G401 (cell line): ENCODE measurements around the gene HMGXB4. TPM values are rescaled to one million over a fixed set of nuclear protein-coding genes. Genes with fewer than 3 reads are reported as not detected.
"Not testable (repeated sequence)": the region's sequence is repeated elsewhere in the genome, so short reads cannot be mapped to it uniquely, and the experiment has no call there.

Experiments used
- DNase-seq: peaks from one replicate; pipeline ENCODE4 v3.0.0-alpha.2; 2015; ENCODE audit warnings: low spot score
- in situ Hi-C: cut with HindIII; loops from 2 replicates; pipeline ENCODE4 v1.10.0; 2016; ENCODE audit warnings: low sequenced_read_pairs, mixed read lengths
- total RNA-seq: library from RNA; depleted of rRNA; stranded (reverse); fragments of >200 nt; shearing (Covaris generic); gene quantifications from 2 replicates; pipeline ENCODE4 v1.2.3, GENCODE V29; 2014

Gene HMGXB4
- total RNA-seq, 1 experiment from 2014 or later: 30.2 TPM

DNA sequence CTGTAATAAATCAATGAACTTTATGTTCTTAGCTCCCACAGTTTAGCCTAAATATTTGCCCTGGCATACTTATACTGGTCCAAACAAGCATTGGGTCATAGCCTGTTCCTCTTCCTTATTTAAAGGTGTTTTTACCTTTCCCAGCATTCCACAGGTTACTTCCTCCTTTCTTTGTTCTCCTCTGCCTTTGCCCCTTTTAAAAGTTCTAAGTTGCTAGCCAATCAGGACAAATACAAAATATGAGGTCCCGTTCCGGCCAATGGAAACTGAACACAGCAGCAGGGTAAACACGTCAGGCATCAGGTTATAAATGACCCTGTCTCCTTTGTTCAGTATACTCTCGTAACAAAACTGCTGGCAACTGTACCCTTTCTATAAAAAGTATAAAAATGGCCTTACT is 12.8 kb upstream of the HMGXB4 start:
- in situ Hi-C loops, DNase-seq: not testable (repeated sequence)

- in situ Hi-C loops: no loop called here
These were observed 7.1 kb upstream of the HMGXB4 start for GRCh38 chr22:35250156-35250555.

DNA sequence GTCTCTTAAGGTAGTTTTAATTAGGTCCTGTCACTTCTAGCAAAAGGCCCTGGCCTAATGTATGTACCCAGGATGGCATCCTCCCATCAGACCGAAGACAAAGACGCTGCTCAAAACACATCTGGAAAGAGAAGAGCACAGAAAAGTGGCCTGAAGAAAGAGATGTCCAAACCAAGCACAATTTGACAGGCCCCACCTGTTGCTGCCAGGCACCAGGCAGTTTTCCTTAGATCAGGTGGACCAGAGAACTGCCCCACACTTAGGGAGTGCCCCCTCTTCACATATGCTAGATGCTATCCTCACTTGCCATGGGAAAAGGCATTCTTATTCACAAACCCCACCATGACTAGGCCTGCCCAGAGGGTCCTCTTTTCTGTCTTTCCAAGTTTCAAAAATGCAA is 3.3 kb upstream of the HMGXB4 start:
- in situ Hi-C loops: no loop called here
- no peak for DNase-seq

More at GRCh38 chr22:35250156-35250555, 7.1 kb upstream of the HMGXB4 start:
- DNase-seq: no peak

GRCh38 chr22:35257002-35257320 is 332 bp upstream of the HMGXB4 start:
- DNase-seq: no peak

GRCh38 chr22:35258191-35258988 is 1.1 kb downstream of the HMGXB4 start:
- in situ Hi-C loops: no loop called here
- peak; percentile 33 for DNase-seq

More at GRCh38 chr22:35257002-35257320, 332 bp upstream of the HMGXB4 start:
- in situ Hi-C loops: no loop called here

DNA sequence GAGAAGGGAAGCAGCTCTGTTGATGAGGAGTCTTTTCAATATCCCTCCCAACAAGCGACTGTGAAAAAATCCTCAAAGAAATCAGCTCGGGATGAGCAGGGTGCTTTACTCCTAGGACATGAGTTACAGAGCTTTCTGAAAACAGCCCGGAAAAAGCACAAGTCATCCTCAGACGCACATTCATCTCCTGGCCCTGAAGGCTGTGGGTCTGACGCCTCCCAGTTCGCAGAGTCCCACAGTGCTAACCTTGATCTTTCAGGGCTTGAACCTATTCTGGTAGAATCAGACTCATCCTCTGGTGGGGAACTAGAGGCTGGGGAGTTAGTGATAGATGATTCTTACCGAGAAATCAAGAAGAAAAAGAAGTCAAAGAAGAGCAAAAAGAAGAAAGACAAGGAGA is 7.7 kb downstream of the HMGXB4 start:
- in situ Hi-C loops: no loop called here
- no peak for DNase-seq

- DNase-seq: no peak
- in situ Hi-C loops: no loop called here
These were observed 9.0 kb downstream of the HMGXB4 start for GRCh38 chr22:35266277-35266676.

DNA sequence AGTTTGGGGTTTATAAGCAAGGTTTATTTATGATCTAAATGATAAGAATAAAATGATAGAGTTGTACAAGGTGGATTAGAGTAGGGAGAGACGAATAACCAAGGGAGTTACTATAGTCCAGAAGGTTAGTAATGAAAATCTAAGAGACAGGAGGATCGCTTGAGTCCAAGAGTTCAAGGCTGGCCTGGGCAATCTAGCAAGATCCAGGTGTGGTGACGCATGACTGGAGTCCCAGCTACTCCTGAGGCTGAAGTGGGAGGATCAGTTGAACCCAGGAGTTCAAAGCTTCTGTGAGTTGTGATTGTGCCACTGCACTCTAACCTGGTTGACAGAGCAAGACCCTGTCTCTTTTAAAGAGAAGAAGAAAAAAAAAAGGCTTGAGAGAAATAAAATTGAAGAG is 12.3 kb downstream of the HMGXB4 start:
- in situ Hi-C loops: no loop called here
- no peak for DNase-seq

DNA sequence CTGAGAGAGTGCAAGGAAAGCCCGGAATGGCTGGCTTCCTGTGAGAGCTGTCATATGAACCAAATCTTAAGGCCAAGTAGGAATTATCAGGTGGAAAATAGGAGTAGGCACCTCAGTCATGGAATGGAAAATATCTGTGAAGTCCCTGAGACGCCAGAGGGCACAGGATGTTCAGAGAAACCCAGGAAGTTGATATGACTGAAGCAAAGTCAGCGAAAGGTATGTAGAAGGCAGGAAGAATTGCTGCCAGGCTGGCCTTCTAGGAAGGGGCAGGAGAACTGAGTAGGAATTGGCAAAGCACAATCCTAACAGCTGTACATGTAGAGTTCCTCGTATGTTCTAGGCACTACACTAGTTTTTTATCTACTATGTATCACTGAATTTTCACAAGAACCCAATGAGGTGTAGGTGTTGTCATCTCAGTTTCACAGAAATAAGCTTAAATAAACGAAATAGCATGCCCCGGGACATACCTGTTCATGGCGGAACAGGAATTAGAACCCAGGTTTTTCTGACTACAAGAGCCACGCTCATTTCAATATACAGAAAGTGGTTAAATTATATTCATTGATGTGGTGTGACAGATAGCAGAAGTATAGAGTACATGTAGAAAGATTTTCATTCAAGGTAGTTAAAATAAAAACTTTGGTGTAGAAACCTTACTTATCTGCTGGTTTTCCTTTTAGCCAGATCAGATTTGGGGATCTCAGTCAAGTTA is 17.0 kb downstream of the HMGXB4 start:
- in situ Hi-C loops: no loop called here

DNA sequence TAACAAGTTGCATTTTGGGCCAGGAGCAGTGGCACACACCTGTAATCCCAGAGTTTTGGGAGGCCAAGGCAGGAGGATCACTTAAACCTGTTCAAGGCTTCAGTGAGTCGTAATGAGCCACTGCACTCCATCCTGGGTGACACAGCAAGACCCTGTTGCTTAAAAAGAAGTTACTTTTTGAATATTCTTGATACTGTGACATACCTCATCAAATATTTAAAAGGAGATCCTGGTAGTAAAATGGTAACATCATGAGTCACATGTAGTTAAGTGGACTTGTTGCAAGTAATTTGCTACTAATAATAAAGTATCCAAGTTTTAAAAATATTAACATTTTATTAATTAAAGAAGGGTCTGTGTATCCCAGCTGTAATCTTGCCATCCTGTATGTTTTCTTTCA is 18.3 kb downstream of the HMGXB4 start:
- in situ Hi-C loops: no loop called here

More for the DNA sequence above, 17.0 kb downstream of the HMGXB4 start:
- DNase-seq: no peak

GRCh38 chr22:35276019-35276418 is 18.7 kb downstream of the HMGXB4 start:
- in situ Hi-C loops: no loop called here
- no peak for DNase-seq

More for the DNA sequence above, 18.3 kb downstream of the HMGXB4 start:
- DNase-seq: no peak

DNA sequence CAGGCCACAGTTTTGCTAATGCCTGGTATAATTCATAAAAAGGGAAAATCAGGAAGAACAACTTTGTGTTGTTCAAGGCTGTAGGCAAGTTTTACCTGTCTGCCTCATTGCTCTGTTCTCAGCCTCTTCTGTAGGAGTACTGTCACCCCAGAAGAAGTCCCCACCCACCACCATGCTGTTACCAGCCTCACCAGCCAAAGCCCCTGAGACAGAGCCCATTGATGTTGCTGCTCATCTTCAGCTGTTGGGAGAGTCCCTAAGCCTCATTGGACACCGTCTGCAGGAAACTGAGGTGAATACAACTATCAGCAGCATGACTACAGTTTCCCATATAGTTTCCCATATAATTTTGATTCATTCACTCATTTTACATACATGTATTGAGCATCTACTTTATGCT is 30.8 kb downstream of the HMGXB4 start:
- in situ Hi-C loops: no loop called here
- no peak for DNase-seq

DNA sequence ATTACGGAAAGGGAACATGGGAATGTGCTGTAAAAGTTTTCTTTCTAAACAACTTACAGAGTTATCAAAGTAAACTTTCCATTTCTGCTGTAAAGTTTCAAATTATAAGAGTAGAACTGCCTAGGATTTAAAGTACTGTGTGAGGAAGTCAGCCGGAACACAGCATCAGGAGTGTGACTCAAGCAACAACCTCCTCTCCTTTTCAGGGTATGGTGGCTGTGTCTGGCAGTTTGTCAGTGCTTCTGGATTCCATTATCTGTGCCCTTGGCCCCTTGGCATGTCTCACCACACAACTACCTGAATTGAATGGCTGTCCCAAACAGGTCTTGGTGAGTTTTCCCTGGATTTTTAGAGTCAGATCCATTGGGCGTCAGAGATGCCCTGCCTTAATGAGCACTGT is 35.5 kb downstream of the HMGXB4 start:
- in situ Hi-C loops: no loop called here
- no peak for DNase-seq

DNA sequence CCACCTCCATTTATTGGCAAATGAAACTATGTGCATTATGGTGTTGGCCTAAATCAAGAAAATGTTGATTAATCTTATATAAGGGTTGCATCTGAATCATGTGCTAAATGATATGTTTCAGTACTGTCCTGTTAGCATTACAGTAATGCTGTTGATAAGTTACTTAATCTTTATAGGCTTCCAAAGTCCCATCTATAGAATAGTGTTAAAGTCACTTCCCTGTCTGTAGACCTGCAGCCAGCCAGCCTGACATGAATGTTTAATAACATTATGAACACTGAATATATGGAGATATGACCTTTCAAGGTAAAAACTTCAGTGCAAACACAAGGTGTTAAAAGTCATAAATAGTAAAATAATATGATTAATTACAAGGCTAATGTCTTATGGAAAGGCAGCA is 38.8 kb downstream of the HMGXB4 start:
- in situ Hi-C loops: no loop called here
- DNase-seq: no peak

- in situ Hi-C loops: no loop called here
These were observed 42.0 kb downstream of the HMGXB4 start for GRCh38 chr22:35299217-35299672.

GRCh38 chr22:35299673-35300499 is 42.6 kb downstream of the HMGXB4 start, which contains the start of gene TOM1:
TSS of gene TOM1 (plus strand) at chr22:35299894. CDS start at chr22:35299929, 35 bp downstream.
- DNase-seq: peak; percentile 99
- in situ Hi-C loops: no loop called here

More at GRCh38 chr22:35299217-35299672, 42.0 kb downstream of the HMGXB4 start:
- no peak for DNase-seq

GRCh38 chr22:35301372-35301874 is 44.1 kb downstream of the HMGXB4 start:
- DNase-seq: no peak

DNA sequence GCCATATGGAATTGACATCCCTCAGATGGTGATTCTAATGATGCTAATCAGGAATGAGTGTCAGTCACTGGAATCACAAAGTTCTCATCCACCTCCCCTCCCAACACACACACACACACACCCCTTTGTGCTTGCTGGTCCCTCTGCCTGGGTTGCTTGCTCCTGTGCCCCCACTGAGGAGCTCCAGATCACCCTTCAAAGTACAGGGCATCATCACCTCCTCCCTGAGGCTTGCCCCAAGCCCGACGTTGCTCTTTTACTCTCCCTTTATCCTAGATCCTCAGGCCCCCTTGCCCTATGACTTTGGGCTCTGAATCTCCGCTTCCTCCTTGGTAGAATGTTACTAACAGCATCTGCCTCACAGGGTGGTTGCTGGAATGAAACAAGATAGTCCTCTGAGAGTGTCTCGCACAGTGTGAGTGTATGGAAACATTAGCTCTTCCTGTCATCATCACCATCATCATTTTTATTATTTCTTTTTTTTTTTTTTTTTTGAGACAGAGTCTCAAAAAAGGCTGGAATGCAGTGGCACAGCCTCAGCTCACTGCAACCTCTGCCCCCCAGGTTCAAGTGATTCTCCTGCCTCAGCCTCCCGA is 45.8 kb downstream of the HMGXB4 start:
- in situ Hi-C loops: no loop called here
- DNase-seq: no peak

More at GRCh38 chr22:35301372-35301874, 44.1 kb downstream of the HMGXB4 start:
- in situ Hi-C loops: no loop called here

- no peak for DNase-seq
- in situ Hi-C loops: no loop called here
These were observed 48.3 kb downstream of the HMGXB4 start for GRCh38 chr22:35305525-35306070.
